Muscle layer of colon (tissue), 2 donors: ENCODE measurements around the gene GOLGA6A.
"Not testable (repeated sequence)": the region's sequence is repeated elsewhere in the genome, so short reads cannot be mapped to it uniquely, and the experiment has no call there.

ENCODE experiments used
- H3K27ac ChIP-seq: one replicate; pipeline ENCODE4 v1.7.0; 2013; ENCODE audit warnings: low read depth, mild to moderate bottlenecking, low read length, moderate library complexity
- H3K27me3 ChIP-seq, 2 donors: one replicate each; pipeline ENCODE4 v1.7.0; 2013; ENCODE audit warnings: low read length in 2 of 2, mild to moderate bottlenecking in 2 of 2; ENCODE audit not compliant: insufficient read depth in 2 of 2, control insufficient read depth in 1 of 2
- H3K36me3 ChIP-seq: one replicate; pipeline ENCODE4 v1.7.0; 2013; ENCODE audit warnings: mild to moderate bottlenecking, low read length; ENCODE audit not compliant: insufficient read depth
- H3K4me1 ChIP-seq: one replicate; pipeline ENCODE4 v1.7.0; 2013; ENCODE audit warnings: mild to moderate bottlenecking, low read length; ENCODE audit not compliant: insufficient read depth
- H3K4me3 ChIP-seq, 2 donors: one replicate each; pipeline ENCODE4 v1.7.0; 2013; ENCODE audit warnings: low read length in 2 of 2, low read depth in 1 of 2, mild to moderate bottlenecking in 1 of 2, moderate library complexity in 1 of 2
- H3K9ac ChIP-seq: one replicate; pipeline ENCODE4 v1.7.0; 2013; ENCODE audit warnings: low read length
- H3K9me3 ChIP-seq: one replicate; pipeline ENCODE4 v1.7.0; 2013; ENCODE audit warnings: mild to moderate bottlenecking, low read length
- donor health status: abdominal sarcoma.
- donor health status: Adenocarcinoma of cecum.

The GOLGA6A gene

GRCh38 chr15:74124196-74124595 is 41.8 kb upstream of the GOLGA6A start:
- Histone ChIP-seq H3K9me3 (no peaks in the 10 kb centered on the region), H3K27me3 (peaks cover 13 to 47% of the 10 kb centered on the region in 2 donors), H3K27ac (no peak overlapping the region), H3K4me3 (no peak overlapping the region), H3K4me1 (peaks cover 5% of the 10 kb centered on the region), H3K36me3 (no peaks in the 10 kb centered on the region), H3K9ac (no peak overlapping the region)

- H3K36me3 ChIP-seq = no peaks in the 10 kb centered on the region
- no peak overlapping the region for H3K9ac ChIP-seq
- H3K27ac ChIP-seq = no peak overlapping the region
- H3K4me1 ChIP-seq = no peaks in the 10 kb centered on the region
- no peaks in the 10 kb centered on the region for H3K9me3 ChIP-seq
- no peak overlapping the region for H3K4me3 ChIP-seq
- H3K27me3 ChIP-seq = peaks cover 7 to 42% of the 10 kb centered on the region in 2 donors
These were observed 41.3 kb upstream of the GOLGA6A start for GRCh38 chr15:74123658-74124057.

- Histone ChIP-seq H3K9me3 (no peaks in the 10 kb centered on the region), H3K27ac (no peak overlapping the region), H3K4me3 (no peak overlapping the region), H3K36me3 (no peaks in the 10 kb centered on the region), H3K4me1 (no peaks in the 10 kb centered on the region), H3K27me3 (peaks cover 2 to 36% of the 10 kb centered on the region in 2 donors), H3K9ac (no peak overlapping the region)
These were observed 40.7 kb upstream of the GOLGA6A start for GRCh38 chr15:74123131-74123429.

GRCh38 chr15:74122403-74123130 is 40.2 kb upstream of the GOLGA6A start:
- Histone ChIP-seq H3K9me3 (no peaks in the 10 kb centered on the region), H3K4me1 (no peaks in the 10 kb centered on the region), H3K27me3 (peaks cover 0 to 31% of the 10 kb centered on the region in 2 donors), H3K4me3 (no peak overlapping the region), H3K9ac (no peak overlapping the region), H3K27ac (no peak overlapping the region), H3K36me3 (no peaks in the 10 kb centered on the region)

GRCh38 chr15:74121858-74122257 is 39.5 kb upstream of the GOLGA6A start:
- Histone ChIP-seq H3K27me3 (peaks cover 0 to 25% of the 10 kb centered on the region in 2 donors), H3K9me3 (no peaks in the 10 kb centered on the region), H3K27ac (no peak overlapping the region), H3K36me3 (no peaks in the 10 kb centered on the region), H3K4me1 (no peaks in the 10 kb centered on the region), H3K9ac (no peak overlapping the region), H3K4me3 (no peak overlapping the region)

GRCh38 chr15:74121039-74121438 is 38.7 kb upstream of the GOLGA6A start:
- Histone ChIP-seq H3K27me3 (peaks cover 0 to 25% of the 10 kb centered on the region in 2 donors), H3K9ac (no peak overlapping the region), H3K36me3 (no peaks in the 10 kb centered on the region), H3K4me1 (no peaks in the 10 kb centered on the region), H3K9me3 (no peaks in the 10 kb centered on the region), H3K4me3 (no peak overlapping the region), H3K27ac (no peak overlapping the region)

GRCh38 chr15:74120426-74120825 is 38.1 kb upstream of the GOLGA6A start:
- Histone ChIP-seq H3K9ac (no peak overlapping the region), H3K36me3 (no peaks in the 10 kb centered on the region), H3K27me3 (peaks cover 0 to 25% of the 10 kb centered on the region in 2 donors), H3K4me1 (no peaks in the 10 kb centered on the region), H3K27ac (no peak overlapping the region), H3K4me3 (no peak overlapping the region), H3K9me3 (no peaks in the 10 kb centered on the region)

- H3K27ac ChIP-seq = no peak overlapping the region
- no peak overlapping the region for H3K9ac ChIP-seq
- no peaks in the 10 kb centered on the region for H3K36me3 ChIP-seq
- no peaks in the 10 kb centered on the region for H3K9me3 ChIP-seq
- H3K4me1 ChIP-seq = no peaks in the 10 kb centered on the region
- no peak overlapping the region for H3K4me3 ChIP-seq
- no peaks in the 10 kb centered on the region for H3K27me3 ChIP-seq
These were observed 27.4 kb upstream of the GOLGA6A start for GRCh38 chr15:74109713-74110112.

- not testable (repeated sequence) for H3K27me3 ChIP-seq, H3K4me3 ChIP-seq, H3K9ac ChIP-seq, H3K36me3 ChIP-seq, H3K9me3 ChIP-seq, H3K27ac ChIP-seq, H3K4me1 ChIP-seq
These were observed 26.3 kb upstream of the GOLGA6A start for GRCh38 chr15:74108611-74109010.

GRCh38 chr15:74108111-74108510 is 25.8 kb upstream of the GOLGA6A start:
- Histone ChIP-seq H3K27ac (no peak overlapping the region), H3K4me1 (no peaks in the 10 kb centered on the region), H3K9ac (no peak overlapping the region), H3K4me3 (no peak overlapping the region), H3K27me3 (no peaks in the 10 kb centered on the region), H3K36me3 (no peaks in the 10 kb centered on the region), H3K9me3 (no peaks in the 10 kb centered on the region)

- H3K27ac ChIP-seq, H3K9ac ChIP-seq, H3K4me1 ChIP-seq, H3K27me3 ChIP-seq, H3K9me3 ChIP-seq, H3K36me3 ChIP-seq: not testable (repeated sequence)
- H3K4me3 ChIP-seq = peak overlapping the region in 1 of 2 donors; percentile 29
These were observed 17.8 kb upstream of the GOLGA6A start for GRCh38 chr15:74099963-74100733.
